Measurements from ENCODE around the gene TMEM233.

TMEM233 gene

DNA sequence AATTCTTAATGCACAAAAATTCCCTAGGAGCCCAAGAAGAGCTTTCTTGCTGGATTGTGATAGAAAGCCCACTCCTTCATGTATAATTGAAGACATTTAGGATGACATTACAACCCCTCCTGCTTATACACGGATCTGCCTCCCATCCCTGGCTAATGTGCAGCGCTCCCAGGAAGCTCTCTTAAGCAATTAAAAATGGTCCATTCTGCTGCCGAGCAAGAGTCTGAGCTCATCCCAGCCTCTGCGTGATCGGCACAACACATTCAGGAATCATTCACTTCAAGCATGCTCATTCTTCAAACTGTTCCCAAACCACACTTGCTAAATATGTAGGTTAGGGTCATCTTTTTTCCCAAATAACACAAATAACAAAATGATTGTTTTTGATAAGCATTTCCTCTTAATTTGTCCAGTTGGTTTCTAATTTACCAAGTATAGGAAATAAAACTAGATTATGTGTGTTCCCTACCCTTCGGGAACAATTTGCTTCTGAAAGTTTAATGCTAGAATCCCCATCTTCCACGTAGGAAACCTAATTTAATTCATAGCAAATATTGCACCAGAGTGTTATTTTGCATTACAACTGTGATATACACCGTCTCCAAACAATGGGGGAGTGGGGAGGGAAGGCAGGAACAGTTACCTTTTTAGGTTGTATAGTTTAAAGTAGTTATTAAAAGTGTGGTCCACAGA, 17.3 kb upstream of the TMEM233 start:
- DNase-seq (ENCODE audit: insufficient read length, low spot score) (no peak), FAIRE-seq (no peak)
- TF ChIP-seq POU2F2 (IDR thresholded peaks at IDR 0.05; ENCODE audit: low read depth, low read length) (no peak), POLR2A (IDR thresholded peaks at IDR 0.05; ENCODE audit: low read depth, low read length) (no peak), TAF1 (IDR thresholded peaks at IDR 0.05; ENCODE audit: low read depth, low read length) (no peak), POLR2AphosphoS5 (IDR thresholded peaks at IDR 0.05; ENCODE audit: low read depth, low read length) (no peak), SPI1 (IDR thresholded peaks at IDR 0.05; ENCODE audit: low read depth, low read length) (no peak), PAX5 (IDR thresholded peaks at IDR 0.05; ENCODE audit: insufficient read depth, low read length, severe bottlenecking) (no peak)

DNA sequence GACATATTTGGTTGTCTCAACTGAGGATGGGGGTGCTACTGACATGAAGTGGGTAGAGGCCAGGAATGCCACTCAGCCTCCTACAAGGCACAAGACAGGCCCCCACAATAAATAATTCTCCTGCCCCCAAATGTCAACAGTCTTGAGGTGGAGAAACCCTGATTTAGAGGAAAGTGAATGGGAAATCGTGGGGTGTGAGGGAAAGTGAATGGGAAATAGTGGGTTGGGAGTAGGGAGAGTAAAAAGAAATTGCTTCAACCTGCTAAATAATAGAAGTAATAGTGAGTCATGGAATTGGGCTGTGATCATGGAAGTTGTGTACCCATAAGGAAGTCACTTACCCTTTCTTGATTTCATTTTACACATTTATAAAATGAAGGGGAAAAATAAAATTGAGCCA, 16.7 kb upstream of the TMEM233 start:
- TF ChIP-seq POLR2A (IDR thresholded peaks at IDR 0.05; ENCODE audit: low read depth, low read length) = no peak
- no peak for TF ChIP-seq SPI1 (IDR thresholded peaks at IDR 0.05; ENCODE audit: low read depth, low read length)
- TF ChIP-seq PAX5 (IDR thresholded peaks at IDR 0.05; ENCODE audit: insufficient read depth, low read length, severe bottlenecking) = no peak
- TF ChIP-seq POLR2AphosphoS5 (IDR thresholded peaks at IDR 0.05; ENCODE audit: low read depth, low read length) = no peak
- TF ChIP-seq TAF1 (IDR thresholded peaks at IDR 0.05; ENCODE audit: low read depth, low read length) = no peak
- no peak for TF ChIP-seq POU2F2 (IDR thresholded peaks at IDR 0.05; ENCODE audit: low read depth, low read length)
- DNase-seq (ENCODE audit: insufficient read length, low spot score) (no peak), FAIRE-seq (no peak)

DNA sequence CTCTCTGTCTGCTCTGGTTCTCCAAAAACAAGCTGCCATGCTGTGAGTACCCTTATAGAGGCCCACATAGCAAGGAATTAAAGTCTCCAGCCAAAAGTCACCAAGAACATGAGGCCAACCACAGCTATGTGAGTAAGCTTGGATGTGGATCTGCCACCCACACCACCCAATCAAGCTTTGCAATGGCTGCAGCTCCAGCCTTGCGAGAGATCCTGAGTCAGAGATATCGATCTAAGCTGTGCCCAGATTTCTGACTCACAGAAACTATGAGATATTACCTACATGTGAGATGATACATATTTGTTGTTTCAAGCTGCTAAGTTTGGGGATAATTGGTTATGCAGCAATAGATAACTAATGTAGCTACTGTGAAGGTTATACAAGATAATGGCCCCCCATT, 15.5 kb upstream of the TMEM233 start:
- FAIRE-seq (no peak), DNase-seq (ENCODE audit: insufficient read length, low spot score) (no peak)

DNA sequence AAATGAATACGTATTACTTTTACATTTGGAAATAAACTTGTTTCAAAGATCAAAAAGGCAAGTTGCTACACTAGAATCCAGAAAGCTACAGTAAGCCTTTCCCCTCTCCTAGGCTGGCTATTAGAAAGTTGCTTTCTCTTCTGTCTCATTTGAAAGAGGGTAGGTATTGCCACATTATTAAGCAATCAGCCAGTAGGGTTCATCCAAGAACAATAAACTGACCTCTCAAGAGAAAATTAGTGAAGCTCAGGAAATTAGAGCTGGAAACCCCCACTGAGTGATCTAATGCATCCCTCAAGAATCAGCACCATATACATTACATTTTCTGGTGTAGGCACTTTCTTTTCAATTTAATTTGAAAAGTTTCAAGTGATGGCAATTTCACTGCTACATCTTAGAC, 4.5 kb upstream of the TMEM233 start:
- DNase-seq (ENCODE audit: insufficient read length, low spot score) = no peak
- TF ChIP-seq TAF1 (IDR thresholded peaks at IDR 0.05; ENCODE audit: low read depth, low read length) (no peak), POLR2A (IDR thresholded peaks at IDR 0.05; ENCODE audit: low read depth, low read length) (no peak), PAX5 (IDR thresholded peaks at IDR 0.05; ENCODE audit: insufficient read depth, low read length, severe bottlenecking) (no peak), POLR2AphosphoS5 (IDR thresholded peaks at IDR 0.05; ENCODE audit: low read depth, low read length) (no peak), SPI1 (IDR thresholded peaks at IDR 0.05; ENCODE audit: low read depth, low read length) (no peak), POU2F2 (IDR thresholded peaks at IDR 0.05; ENCODE audit: low read depth, low read length) (no peak)
- FAIRE-seq = no peak

More for the DNA sequence above, 15.5 kb upstream of the TMEM233 start:
- TF ChIP-seq TAF1 (IDR thresholded peaks at IDR 0.05; ENCODE audit: low read depth, low read length) (no peak), POU2F2 (IDR thresholded peaks at IDR 0.05; ENCODE audit: low read depth, low read length) (no peak)

DNA sequence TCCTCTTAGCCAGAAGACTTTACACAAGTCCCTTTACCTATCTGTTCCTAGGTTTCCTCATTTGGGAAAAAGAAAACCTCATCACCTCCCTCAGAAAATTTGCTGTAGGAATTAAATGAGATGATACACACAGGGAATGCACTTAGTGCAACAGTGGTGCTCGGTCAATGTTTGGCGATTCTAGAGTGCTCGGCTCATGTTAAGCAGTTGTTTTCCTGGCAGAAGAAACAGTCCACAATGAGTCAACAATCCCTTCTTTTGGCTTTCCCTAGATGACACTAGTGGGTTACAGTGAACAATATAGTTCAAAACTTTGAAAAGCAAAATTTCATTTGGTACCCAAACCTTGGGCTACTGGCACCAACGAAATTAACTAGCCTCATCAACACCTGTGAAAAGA, 3.9 kb upstream of the TMEM233 start:
- no peak for FAIRE-seq
- no peak for TF ChIP-seq TAF1 (IDR thresholded peaks at IDR 0.05; ENCODE audit: low read depth, low read length)
- TF ChIP-seq POLR2AphosphoS5 (IDR thresholded peaks at IDR 0.05; ENCODE audit: low read depth, low read length) = no peak
- no peak for TF ChIP-seq SPI1 (IDR thresholded peaks at IDR 0.05; ENCODE audit: low read depth, low read length)
- TF ChIP-seq PAX5 (IDR thresholded peaks at IDR 0.05; ENCODE audit: insufficient read depth, low read length, severe bottlenecking) = no peak
- no peak for TF ChIP-seq POU2F2 (IDR thresholded peaks at IDR 0.05; ENCODE audit: low read depth, low read length)
- TF ChIP-seq POLR2A (IDR thresholded peaks at IDR 0.05; ENCODE audit: low read depth, low read length) = no peak
- no peak for DNase-seq (ENCODE audit: insufficient read length, low spot score)

DNA sequence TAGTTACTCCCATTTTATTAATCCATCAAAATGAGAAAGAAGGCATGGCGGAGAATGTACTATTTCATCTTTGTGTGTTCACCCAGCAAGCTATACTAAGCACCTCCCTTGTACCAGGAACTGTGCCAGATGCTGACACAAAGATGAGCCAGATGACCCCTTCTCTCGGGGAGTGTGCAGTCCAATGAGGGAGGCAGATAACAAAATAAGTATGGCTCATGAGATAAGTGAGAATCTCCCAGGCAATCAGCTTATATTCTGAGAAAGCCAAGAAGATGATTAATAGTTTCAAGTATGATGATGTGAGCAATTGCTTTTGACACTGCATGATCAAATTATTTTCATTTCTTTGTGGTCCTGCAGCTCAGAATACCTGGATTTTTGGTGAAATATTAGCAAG, 1.3 kb upstream of the TMEM233 start:
- DNase-seq (ENCODE audit: insufficient read length, low spot score) (no peak), FAIRE-seq (no peak)
- TF ChIP-seq PAX5 (IDR thresholded peaks at IDR 0.05; ENCODE audit: insufficient read depth, low read length, severe bottlenecking) = no peak
- TF ChIP-seq POU2F2 (IDR thresholded peaks at IDR 0.05; ENCODE audit: low read depth, low read length) = no peak
- no peak for TF ChIP-seq TAF1 (IDR thresholded peaks at IDR 0.05; ENCODE audit: low read depth, low read length)
- no peak for TF ChIP-seq POLR2A (IDR thresholded peaks at IDR 0.05; ENCODE audit: low read depth, low read length)
- TF ChIP-seq SPI1 (IDR thresholded peaks at IDR 0.05; ENCODE audit: low read depth, low read length) = no peak
- no peak for TF ChIP-seq POLR2AphosphoS5 (IDR thresholded peaks at IDR 0.05; ENCODE audit: low read depth, low read length)

DNA sequence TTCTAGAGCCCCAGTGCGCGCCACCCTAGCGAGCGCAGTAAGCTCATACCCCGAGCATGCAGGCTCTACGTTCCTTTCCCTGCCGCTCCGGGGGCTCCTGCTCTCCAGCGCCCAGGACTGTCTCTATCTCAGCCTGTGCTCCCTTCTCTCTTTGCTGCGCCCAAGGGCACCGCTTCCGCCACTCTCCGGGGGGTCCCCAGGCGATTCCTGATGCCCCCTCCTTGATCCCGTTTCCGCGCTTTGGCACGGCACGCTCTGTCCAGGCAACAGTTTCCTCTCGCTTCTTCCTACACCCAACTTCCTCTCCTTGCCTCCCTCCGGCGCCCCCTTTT, 791 bp downstream of the TMEM233 start:
- DNase-seq (ENCODE audit: insufficient read length, low spot score) (no peak), FAIRE-seq (no peak)

DNA sequence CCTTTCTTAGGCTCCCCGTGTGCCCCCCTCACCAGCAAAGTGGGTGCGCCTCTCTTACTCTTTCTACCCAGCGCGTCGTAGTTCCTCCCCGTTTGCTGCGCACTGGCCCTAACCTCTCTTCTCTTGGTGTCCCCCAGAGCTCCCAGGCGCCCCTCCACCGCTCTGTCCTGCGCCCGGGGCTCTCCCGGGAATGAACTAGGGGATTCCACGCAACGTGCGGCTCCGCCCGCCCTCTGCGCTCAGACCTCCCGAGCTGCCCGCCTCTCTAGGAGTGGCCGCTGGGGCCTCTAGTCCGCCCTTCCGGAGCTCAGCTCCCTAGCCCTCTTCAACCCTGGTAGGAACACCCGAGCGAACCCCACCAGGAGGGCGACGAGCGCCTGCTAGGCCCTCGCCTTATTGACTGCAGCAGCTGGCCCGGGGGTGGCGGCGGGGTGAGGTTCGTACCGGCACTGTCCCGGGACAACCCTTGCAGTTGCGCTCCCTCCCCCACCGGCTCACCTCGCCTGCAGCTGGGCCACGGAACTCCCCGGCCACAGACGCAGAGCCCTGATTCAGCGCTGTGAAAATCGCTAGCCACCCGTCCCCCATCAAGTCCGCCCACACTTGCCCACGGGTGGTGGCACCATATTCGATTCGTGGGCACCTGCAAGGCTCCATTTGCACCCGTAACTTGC, 1.3 kb downstream of the TMEM233 start:
- TF ChIP-seq SPI1 (IDR thresholded peaks at IDR 0.05; ENCODE audit: low read depth, low read length) (no peak), TAF1 (IDR thresholded peaks at IDR 0.05; ENCODE audit: low read depth, low read length) (no peak), PAX5 (IDR thresholded peaks at IDR 0.05; ENCODE audit: insufficient read depth, low read length, severe bottlenecking) (no peak), POU2F2 (IDR thresholded peaks at IDR 0.05; ENCODE audit: low read depth, low read length) (no peak), POLR2AphosphoS5 (IDR thresholded peaks at IDR 0.05; ENCODE audit: low read depth, low read length) (no peak), POLR2A (IDR thresholded peaks at IDR 0.05; ENCODE audit: low read depth, low read length) (no peak)
- no peak for DNase-seq (ENCODE audit: insufficient read length, low spot score)
- no peak for FAIRE-seq

More for the DNA sequence above, 791 bp downstream of the TMEM233 start:
- no peak for TF ChIP-seq POU2F2 (IDR thresholded peaks at IDR 0.05; ENCODE audit: low read depth, low read length)
- no peak for TF ChIP-seq PAX5 (IDR thresholded peaks at IDR 0.05; ENCODE audit: insufficient read depth, low read length, severe bottlenecking)
- no peak for TF ChIP-seq TAF1 (IDR thresholded peaks at IDR 0.05; ENCODE audit: low read depth, low read length)
- no peak for TF ChIP-seq POLR2A (IDR thresholded peaks at IDR 0.05; ENCODE audit: low read depth, low read length)
- TF ChIP-seq POLR2AphosphoS5 (IDR thresholded peaks at IDR 0.05; ENCODE audit: low read depth, low read length) = no peak
- no peak for TF ChIP-seq SPI1 (IDR thresholded peaks at IDR 0.05; ENCODE audit: low read depth, low read length)

DNA sequence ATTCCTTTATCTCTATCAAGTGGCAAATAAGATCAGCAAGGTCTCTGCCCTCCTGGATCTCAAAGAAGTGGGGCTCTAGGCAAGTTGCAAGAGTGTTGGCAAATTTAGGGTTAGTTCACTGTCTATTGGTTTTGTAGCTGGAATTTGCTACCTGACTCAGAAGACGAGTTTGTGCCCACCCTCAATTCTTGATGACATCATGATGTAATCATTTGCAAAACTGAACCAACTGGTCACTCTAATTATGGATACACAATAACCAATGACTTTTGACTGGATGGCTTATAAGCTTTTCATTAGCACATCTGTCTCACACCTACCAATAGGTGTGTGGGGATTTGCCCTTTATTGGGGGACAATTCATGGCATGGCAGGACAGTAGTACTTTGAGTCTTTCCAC, 4.6 kb downstream of the TMEM233 start:
- DNase-seq (ENCODE audit: insufficient read length, low spot score) (no peak), FAIRE-seq (no peak)
- TF ChIP-seq SPI1 (IDR thresholded peaks at IDR 0.05; ENCODE audit: low read depth, low read length) (no peak), POLR2A (IDR thresholded peaks at IDR 0.05; ENCODE audit: low read depth, low read length) (no peak), POLR2AphosphoS5 (IDR thresholded peaks at IDR 0.05; ENCODE audit: low read depth, low read length) (no peak), PAX5 (IDR thresholded peaks at IDR 0.05; ENCODE audit: insufficient read depth, low read length, severe bottlenecking) (no peak), TAF1 (IDR thresholded peaks at IDR 0.05; ENCODE audit: low read depth, low read length) (no peak), POU2F2 (IDR thresholded peaks at IDR 0.05; ENCODE audit: low read depth, low read length) (no peak)
